Muscle layer of duodenum (tissue), 2 donors: ENCODE measurements around the gene NTM.
A peak's percentile ranks its signal among the peaks of the same experiment; 100 is the strongest.

Source experiments
- H3K27ac ChIP-seq: one replicate; pipeline ENCODE4 v1.7.0; 2013; ENCODE audit warnings: mild to moderate bottlenecking, low read length
- H3K27me3 ChIP-seq: one replicate; pipeline ENCODE4 v1.7.0; 2013; ENCODE audit warnings: low read depth, mild to moderate bottlenecking, control low read depth, low read length
- H3K36me3 ChIP-seq, 2 donors: one replicate each; pipeline ENCODE4 v1.7.0; 2013; ENCODE audit warnings: low read length in 2 of 2, control low read depth in 1 of 2, mild to moderate bottlenecking in 1 of 2; ENCODE audit not compliant: insufficient read depth in 2 of 2, control insufficient read depth in 1 of 2
- H3K4me1 ChIP-seq, 2 donors: one replicate each; pipeline ENCODE4 v1.7.0; 2013; ENCODE audit warnings: low read length in 2 of 2, mild to moderate bottlenecking in 2 of 2, control low read depth in 1 of 2, moderate library complexity in 1 of 2; ENCODE audit not compliant: insufficient read depth in 2 of 2, control insufficient read depth in 1 of 2
- H3K4me3 ChIP-seq, 2 donors: one replicate each; pipeline ENCODE4 v1.7.0; 2013; ENCODE audit warnings: low read length in 2 of 2, low read depth in 1 of 2, mild to moderate bottlenecking in 1 of 2
- H3K9me3 ChIP-seq, 2 donors: one replicate each; pipeline ENCODE4 v1.7.0; 2013; ENCODE audit warnings: low read length in 2 of 2, control low read depth in 1 of 2, mild to moderate bottlenecking in 1 of 2; ENCODE audit not compliant: control insufficient read depth in 1 of 2
- donor health status: healthy.

Gene NTM

DNA sequence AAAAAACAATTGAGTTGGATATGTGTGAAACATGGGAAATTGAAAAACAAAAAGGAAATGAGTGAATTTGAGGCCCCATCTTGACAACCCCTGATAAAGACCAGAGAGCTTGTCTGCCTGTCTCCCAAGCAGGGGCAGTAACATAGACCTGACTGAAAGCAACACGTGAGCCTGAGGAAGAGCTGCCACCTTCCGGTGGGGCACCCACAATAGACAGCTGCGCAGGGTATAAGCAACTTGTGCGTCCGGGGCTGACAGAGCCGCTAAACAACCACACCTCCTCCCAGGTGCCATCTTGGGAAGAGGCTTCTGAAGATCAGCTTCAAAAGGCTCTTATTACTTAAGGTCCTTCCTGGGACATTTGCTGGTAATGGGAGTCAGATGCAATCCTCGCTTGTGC is 166.8 kb downstream of the NTM start:
- H3K27me3 ChIP-seq: no peaks in the 10 kb centered on the region
- H3K4me3 ChIP-seq: no peak overlapping the region
- no peaks in the 10 kb centered on the region for H3K36me3 ChIP-seq
- H3K27ac ChIP-seq: no peak overlapping the region
- no peaks in the 10 kb centered on the region for H3K4me1 ChIP-seq
- H3K9me3 ChIP-seq: peaks cover 0 to 4% of the 10 kb centered on the region in 2 donors

DNA sequence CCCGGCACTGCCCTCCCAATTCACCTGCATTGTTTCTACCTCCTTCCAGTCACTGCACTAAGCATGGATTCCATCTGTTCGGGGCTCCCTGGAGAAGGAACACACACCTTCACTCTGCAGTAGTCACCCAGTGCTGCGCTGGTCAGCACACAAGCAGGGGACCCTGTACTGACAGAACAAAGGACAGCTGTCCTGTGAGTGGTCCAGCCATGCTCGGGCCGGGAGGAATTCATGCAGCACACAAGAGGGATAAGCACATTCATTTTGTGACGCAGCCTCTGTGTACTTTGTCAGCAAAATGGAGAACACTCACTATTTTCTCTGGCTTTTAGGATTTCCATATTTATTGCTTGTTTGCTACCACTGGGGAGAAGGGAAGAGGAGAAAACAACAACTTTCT is 167.3 kb downstream of the NTM start:
- Histone ChIP-seq H3K9me3 (peaks cover 0 to 4% of the 10 kb centered on the region in 2 donors), H3K27ac (no peak overlapping the region), H3K27me3 (no peaks in the 10 kb centered on the region), H3K4me3 (no peak overlapping the region), H3K36me3 (no peaks in the 10 kb centered on the region), H3K4me1 (no peaks in the 10 kb centered on the region)

DNA sequence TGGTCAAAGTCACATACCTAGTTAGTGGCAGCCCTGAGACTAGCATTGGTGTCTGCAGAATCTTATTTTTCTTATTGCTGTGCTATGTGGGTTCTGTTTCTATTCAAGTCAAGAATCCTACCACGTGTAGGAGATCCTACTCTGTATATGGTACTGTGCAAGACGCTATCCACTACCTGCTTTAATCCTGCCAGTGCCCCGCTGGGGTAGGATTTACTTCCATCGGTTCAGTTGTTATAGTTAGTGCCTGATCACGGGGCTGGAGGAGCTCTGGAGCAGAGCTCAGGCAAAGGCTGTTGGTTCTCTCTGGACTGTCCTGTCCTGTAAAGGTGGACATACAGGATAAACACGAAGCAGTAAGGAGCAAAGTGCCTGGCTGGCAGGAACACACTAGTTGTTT is 167.9 kb downstream of the NTM start:
- Histone ChIP-seq H3K9me3 (peaks cover 0 to 4% of the 10 kb centered on the region in 2 donors), H3K36me3 (no peaks in the 10 kb centered on the region), H3K27me3 (no peaks in the 10 kb centered on the region), H3K4me1 (no peaks in the 10 kb centered on the region), H3K4me3 (no peak overlapping the region), H3K27ac (no peak overlapping the region)

DNA sequence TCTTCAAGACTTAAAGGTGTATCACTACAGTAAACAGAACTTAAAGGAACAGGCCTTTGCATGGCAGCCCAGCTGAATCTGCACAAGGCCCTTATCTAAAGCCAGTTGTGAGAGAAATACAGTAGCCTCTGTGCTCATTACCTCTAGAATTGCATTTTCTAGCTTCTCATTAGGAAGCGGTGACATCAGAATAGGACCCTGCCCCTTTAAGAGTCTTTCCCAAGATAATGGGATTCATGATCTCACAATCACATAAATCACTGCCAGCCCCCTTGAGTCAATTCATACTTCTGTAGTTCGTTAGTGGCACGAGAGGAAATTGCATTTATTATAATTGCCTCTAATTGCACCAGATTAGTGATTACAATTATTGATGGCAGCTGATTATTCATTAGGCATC is 170.3 kb downstream of the NTM start:
- Histone ChIP-seq H3K4me1 (no peaks in the 10 kb centered on the region), H3K4me3 (no peak overlapping the region), H3K36me3 (no peaks in the 10 kb centered on the region), H3K27me3 (no peaks in the 10 kb centered on the region), H3K27ac (no peak overlapping the region), H3K9me3 (peaks cover 0 to 4% of the 10 kb centered on the region in 2 donors)

DNA sequence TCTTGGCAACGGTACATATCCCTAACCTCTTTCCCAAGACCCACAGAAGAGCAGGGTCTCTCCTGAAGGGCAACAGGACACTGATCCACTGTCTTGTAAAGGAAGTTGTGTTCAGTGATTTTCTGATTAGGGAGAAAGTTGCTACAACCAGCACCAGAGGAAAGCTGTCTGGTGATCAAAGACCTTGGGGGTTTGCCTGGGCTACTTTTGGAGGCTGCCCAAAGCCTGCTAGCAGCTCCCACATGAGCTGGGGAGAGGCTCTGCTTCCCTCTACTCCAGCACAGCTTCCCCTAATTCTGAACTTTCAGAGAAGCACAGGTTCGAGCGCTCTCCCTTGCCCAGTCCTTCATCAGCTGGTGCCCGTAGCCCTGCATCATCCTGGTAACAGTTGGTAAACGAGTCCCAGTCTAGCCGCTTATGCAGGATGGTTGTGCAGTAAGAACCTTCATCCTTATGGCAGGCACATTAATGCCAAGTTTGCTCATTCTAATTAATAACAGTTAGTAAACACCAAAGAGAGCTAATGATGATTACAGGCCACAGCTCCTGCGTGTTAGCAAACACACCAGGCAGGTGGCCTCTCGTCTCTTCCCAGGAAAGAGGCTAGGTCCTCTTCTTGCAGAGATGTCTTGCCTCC is 173.1 kb downstream of the NTM start:
- Histone ChIP-seq H3K27ac (no peak overlapping the region), H3K27me3 (no peaks in the 10 kb centered on the region)

DNA sequence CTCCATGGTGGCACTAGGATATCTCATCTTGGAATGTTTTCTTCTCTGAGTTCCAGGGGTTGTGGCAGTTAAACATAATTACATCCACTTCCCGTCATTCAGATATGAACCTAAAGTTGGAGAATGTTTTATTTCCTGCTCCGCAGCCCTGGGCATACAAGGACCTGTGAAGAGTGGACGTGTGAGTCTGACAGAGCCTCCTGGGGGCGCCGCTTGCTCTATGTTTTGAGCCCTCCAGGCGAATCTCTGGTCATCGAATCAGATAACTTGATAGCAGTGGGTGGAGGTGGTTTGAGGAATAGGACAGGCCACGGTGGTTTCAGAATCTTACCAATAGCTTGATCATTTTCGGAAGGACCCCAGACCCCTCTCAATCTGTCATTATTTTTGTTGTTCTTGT is 174.2 kb downstream of the NTM start:
- Histone ChIP-seq H3K27me3 (no peaks in the 10 kb centered on the region), H3K36me3 (no peaks in the 10 kb centered on the region), H3K9me3 (peaks cover 0 to 4% of the 10 kb centered on the region in 2 donors), H3K27ac (no peak overlapping the region), H3K4me1 (no peaks in the 10 kb centered on the region), H3K4me3 (no peak overlapping the region)

More for the DNA sequence above, 173.1 kb downstream of the NTM start:
- Histone ChIP-seq H3K9me3 (peaks cover 0 to 4% of the 10 kb centered on the region in 2 donors), H3K4me1 (no peaks in the 10 kb centered on the region), H3K4me3 (no peak overlapping the region), H3K36me3 (no peaks in the 10 kb centered on the region)

DNA sequence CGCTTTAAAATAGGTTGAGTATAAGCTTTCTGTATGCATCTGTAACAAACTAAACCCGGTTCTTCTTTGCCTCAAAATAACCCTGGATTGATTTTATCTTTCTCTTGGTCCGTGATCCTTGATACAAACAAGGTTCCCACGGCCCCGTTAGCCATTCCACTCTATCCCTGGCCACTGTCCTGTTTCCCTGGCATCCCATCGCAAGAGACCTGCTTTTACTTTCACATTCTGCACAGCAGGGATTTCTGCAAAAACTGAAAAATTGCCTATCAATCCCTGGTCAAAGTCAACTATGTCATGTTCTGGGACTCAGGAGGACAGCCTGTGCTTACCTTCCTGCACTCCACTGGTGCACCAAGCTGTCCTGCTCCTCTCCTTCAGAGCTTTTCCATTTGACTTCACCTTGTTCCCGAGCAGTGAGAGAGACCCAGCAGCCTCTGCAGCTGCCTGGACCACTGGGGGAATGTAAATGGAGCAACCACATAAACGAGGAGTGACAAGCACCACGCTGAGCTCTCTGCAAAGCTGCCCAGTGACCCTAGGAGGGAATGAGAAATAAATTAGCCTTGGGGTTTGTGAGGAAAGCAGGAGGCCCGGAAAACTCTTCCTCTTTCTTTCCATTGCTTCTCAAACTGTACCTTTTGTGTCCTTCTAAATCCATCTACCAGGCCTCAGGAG is 175.9 kb downstream of the NTM start:
- Histone ChIP-seq H3K27me3 (no peaks in the 10 kb centered on the region), H3K4me1 (no peaks in the 10 kb centered on the region), H3K27ac (no peak overlapping the region), H3K9me3 (peaks cover 0 to 2% of the 10 kb centered on the region in 2 donors), H3K4me3 (peak overlapping the region; percentile 40 to 57), H3K36me3 (no peaks in the 10 kb centered on the region)

DNA sequence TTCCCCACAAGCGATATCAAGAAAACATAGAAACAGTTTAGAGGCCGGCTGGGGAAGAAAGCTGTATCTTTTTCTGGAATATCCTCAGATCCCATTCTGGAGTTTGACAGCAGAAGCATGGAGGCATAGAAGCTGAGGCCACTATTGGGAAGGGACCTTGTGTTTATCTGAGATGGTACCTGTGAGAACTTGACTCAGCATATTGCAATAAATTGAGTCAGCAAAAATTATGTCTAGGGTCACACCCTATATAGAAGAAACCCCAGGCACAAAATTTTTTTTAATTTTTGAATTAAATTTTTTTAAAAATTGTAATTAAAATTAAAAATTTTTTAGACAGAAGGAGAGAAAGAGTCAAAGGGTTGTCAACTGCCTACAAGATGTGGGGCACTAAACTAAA is 178.7 kb downstream of the NTM start:
- H3K4me3 ChIP-seq: no peak overlapping the region
- no peaks in the 10 kb centered on the region for H3K36me3 ChIP-seq
- no peaks in the 10 kb centered on the region for H3K9me3 ChIP-seq
- H3K4me1 ChIP-seq: no peaks in the 10 kb centered on the region
- no peaks in the 10 kb centered on the region for H3K27me3 ChIP-seq
- H3K27ac ChIP-seq: no peak overlapping the region

DNA sequence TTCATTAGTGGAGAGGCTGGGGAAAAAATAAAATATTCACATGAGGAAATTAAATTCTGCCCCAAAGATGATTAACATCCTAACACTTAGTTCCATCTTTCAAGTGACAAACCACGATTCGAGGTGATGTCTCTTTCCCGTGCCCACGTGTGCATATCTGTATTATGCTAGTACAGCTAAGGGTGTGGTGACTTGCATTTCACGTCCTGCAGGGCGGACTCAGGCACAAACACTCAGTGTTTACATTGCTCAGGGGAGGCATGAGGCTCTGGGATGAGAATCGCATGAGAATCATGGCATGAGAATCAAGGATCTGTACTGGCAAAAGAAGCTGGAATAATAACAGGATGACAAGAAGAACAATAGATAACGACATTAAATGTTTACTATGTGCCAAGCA is 179.4 kb downstream of the NTM start:
- no peak overlapping the region for H3K4me3 ChIP-seq
- no peaks in the 10 kb centered on the region for H3K27me3 ChIP-seq
- no peaks in the 10 kb centered on the region for H3K9me3 ChIP-seq
- H3K27ac ChIP-seq: no peak overlapping the region
- H3K4me1 ChIP-seq: no peaks in the 10 kb centered on the region
- no peaks in the 10 kb centered on the region for H3K36me3 ChIP-seq

DNA sequence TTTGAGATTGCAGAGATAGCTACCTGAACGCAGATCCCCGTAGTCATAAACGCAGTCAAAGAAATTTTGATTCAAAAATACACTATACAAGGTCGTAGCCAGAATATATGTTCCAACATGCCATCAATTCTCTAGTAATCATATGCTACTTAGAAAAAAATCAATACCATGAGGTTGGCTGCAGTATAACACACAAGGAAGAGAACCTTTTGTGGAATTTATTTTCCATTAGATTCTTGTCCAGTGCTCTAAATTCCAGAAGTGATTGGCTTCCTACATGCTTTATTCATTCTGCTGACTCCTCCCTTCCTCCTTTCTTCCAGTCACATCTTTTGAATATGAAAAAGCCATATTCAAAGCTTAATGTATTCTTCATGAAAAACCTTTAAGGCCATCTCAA is 189.9 kb downstream of the NTM start:
- H3K4me1 ChIP-seq: no peaks in the 10 kb centered on the region
- H3K36me3 ChIP-seq: no peaks in the 10 kb centered on the region
- no peak overlapping the region for H3K4me3 ChIP-seq
- no peaks in the 10 kb centered on the region for H3K9me3 ChIP-seq
- no peak overlapping the region for H3K27ac ChIP-seq
- no peaks in the 10 kb centered on the region for H3K27me3 ChIP-seq

DNA sequence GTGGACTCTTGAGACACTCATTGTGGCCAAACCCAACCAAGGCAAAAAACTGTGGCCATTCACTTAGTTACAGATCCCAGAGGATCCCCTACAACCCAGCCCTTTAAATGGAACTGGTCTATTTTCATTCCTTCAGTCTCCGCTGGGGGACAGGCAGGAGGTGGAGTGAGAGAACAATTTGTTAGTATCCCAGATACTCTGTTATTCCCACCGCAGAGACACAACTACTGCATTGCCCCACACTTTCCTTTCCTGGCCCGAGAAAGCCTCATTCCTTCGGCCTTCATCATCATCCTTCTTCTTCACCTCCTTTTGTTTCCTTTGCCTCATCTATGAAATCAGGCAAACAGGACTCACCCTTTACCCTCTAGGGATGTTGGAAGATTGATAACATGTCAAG is 191.1 kb downstream of the NTM start:
- no peaks in the 10 kb centered on the region for H3K9me3 ChIP-seq
- no peaks in the 10 kb centered on the region for H3K27me3 ChIP-seq
- no peaks in the 10 kb centered on the region for H3K4me1 ChIP-seq
- no peak overlapping the region for H3K27ac ChIP-seq
- no peaks in the 10 kb centered on the region for H3K36me3 ChIP-seq
- H3K4me3 ChIP-seq: no peak overlapping the region

DNA sequence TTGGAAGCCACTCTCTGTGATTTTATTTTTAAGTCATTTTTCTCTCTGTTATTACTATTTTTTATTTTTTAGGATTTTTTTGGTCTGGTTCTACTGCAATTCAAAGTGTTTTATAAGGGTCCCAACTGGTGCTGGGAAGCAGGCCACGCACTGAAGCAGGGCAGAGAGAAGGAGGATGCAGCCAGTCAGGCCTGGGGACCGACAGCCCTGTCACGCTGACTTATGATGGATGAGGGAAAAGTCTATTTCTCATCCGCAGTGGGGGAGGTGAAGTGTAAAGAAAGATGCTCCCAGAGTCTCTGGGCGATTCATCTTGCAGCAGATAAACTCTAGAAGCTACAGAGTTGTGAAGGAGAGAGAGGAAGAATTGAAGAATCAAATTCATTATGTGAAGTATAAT is 191.6 kb downstream of the NTM start:
- Histone ChIP-seq H3K36me3 (no peaks in the 10 kb centered on the region), H3K9me3 (no peaks in the 10 kb centered on the region), H3K4me1 (no peaks in the 10 kb centered on the region), H3K27me3 (no peaks in the 10 kb centered on the region), H3K4me3 (no peak overlapping the region), H3K27ac (no peak overlapping the region)
